GM12891 (cell line): ENCODE measurements around the gene DUSP7.
"Not testable (repeated sequence)": the region's sequence is repeated elsewhere in the genome, so short reads cannot be mapped to it uniquely, and the experiment has no call there.

Experiments used
- DNase-seq: peaks from one replicate; pipeline ENCODE4 v3.0.0; 2011; ENCODE audit warnings: low spot score; ENCODE audit not compliant: insufficient read length
- FAIRE-seq: peaks from 2 replicates; lab custom pipeline; 2011; peaks lifted over from hg19 to GRCh38; lab: Jason Lieb, UNC
- PAX5 ChIP-seq: IDR thresholded peaks from 2 replicates; pipeline ENCODE4 v1.6.1; 2011; ENCODE audit warnings: low read length, moderate library complexity, mild to moderate bottlenecking; ENCODE audit not compliant: insufficient read depth, severe bottlenecking
- POLR2A ChIP-seq: IDR thresholded peaks from 2 replicates; pipeline ENCODE4 v1.6.1; 2011; ENCODE audit warnings: low read depth, low read length, control low read depth
- POLR2AphosphoS5 ChIP-seq: IDR thresholded peaks from 2 replicates; pipeline ENCODE4 v1.6.1; 2011; ENCODE audit warnings: low read depth, low read length, control low read depth
- POU2F2 ChIP-seq: IDR thresholded peaks from 2 replicates; pipeline ENCODE4 v1.6.1; 2011; ENCODE audit warnings: low read depth, mild to moderate bottlenecking, control low read depth, low read length, moderate library complexity
- SPI1 ChIP-seq: IDR thresholded peaks from 2 replicates; pipeline ENCODE4 v1.6.1; 2011; ENCODE audit warnings: low read depth, low read length, control low read depth
- TAF1 ChIP-seq: IDR thresholded peaks from 2 replicates; pipeline ENCODE4 v1.6.1; 2011; ENCODE audit warnings: low read depth, low read length, control low read depth

Gene DUSP7

GRCh38 chr3:52039846-52040245, 16.5 kb downstream of the DUSP7 start:
- TF ChIP-seq POLR2A = no peak
- FAIRE-seq (no peak), DNase-seq (no peak)

- DNase-seq (no peak), FAIRE-seq (no peak)
- no peak for TF ChIP-seq TAF1
- TF ChIP-seq SPI1 = no peak
- no peak for TF ChIP-seq POU2F2
These were observed 16.9 kb downstream of the DUSP7 start for GRCh38 chr3:52039426-52039825.

- DNase-seq (no peak), FAIRE-seq (no peak)
- no peak for TF ChIP-seq POLR2A
These were observed 18.1 kb downstream of the DUSP7 start for GRCh38 chr3:52038227-52038626.

- no peak for TF ChIP-seq TAF1
- no peak for TF ChIP-seq POLR2AphosphoS5
- no peak for TF ChIP-seq POU2F2
- TF ChIP-seq POLR2A = no peak
- TF ChIP-seq PAX5 = no peak
- no peak for FAIRE-seq
These were observed 19.1 kb downstream of the DUSP7 start for GRCh38 chr3:52037291-52037690.

GRCh38 chr3:52036829-52037228, 19.5 kb downstream of the DUSP7 start:
- TF ChIP-seq POU2F2 = no peak
- TF ChIP-seq POLR2A = no peak
- no peak for TF ChIP-seq TAF1
- no peak for TF ChIP-seq PAX5
- no peak for TF ChIP-seq POLR2AphosphoS5
- no peak for TF ChIP-seq SPI1
- FAIRE-seq = no peak

More at GRCh38 chr3:52037291-52037690, 19.1 kb downstream of the DUSP7 start:
- no peak for DNase-seq

GRCh38 chr3:52036222-52036694, 20.1 kb downstream of the DUSP7 start:
- TF ChIP-seq POLR2A = no peak
- no peak for TF ChIP-seq POLR2AphosphoS5
- TF ChIP-seq SPI1 = no peak
- no peak for TF ChIP-seq PAX5
- no peak for TF ChIP-seq POU2F2
- no peak for DNase-seq
- FAIRE-seq = no peak

More at GRCh38 chr3:52036829-52037228, 19.5 kb downstream of the DUSP7 start:
- DNase-seq = no peak

GRCh38 chr3:52034651-52035050, 21.7 kb downstream of the DUSP7 start:
- DNase-seq (no peak), FAIRE-seq (no peak)
- TF ChIP-seq SPI1 = no peak
- TF ChIP-seq POLR2A = no peak
- no peak for TF ChIP-seq POLR2AphosphoS5
- no peak for TF ChIP-seq TAF1
- TF ChIP-seq PAX5 = no peak
- no peak for TF ChIP-seq POU2F2

- DNase-seq (no peak), FAIRE-seq (no peak)
- TF ChIP-seq POLR2A = no peak
- TF ChIP-seq POLR2AphosphoS5 = no peak
- TF ChIP-seq POU2F2 = no peak
- no peak for TF ChIP-seq PAX5
- TF ChIP-seq TAF1 = no peak
- no peak for TF ChIP-seq SPI1
These were observed 22.2 kb downstream of the DUSP7 start for GRCh38 chr3:52034212-52034611.

GRCh38 chr3:52033748-52034147, 22.6 kb downstream of the DUSP7 start:
- FAIRE-seq, DNase-seq: not testable (repeated sequence)

GRCh38 chr3:52032702-52033408, 23.5 kb downstream of the DUSP7 start:
- no peak for DNase-seq
- no peak for TF ChIP-seq POU2F2
- TF ChIP-seq POLR2AphosphoS5 = no peak
- no peak for TF ChIP-seq SPI1
- no peak for TF ChIP-seq POLR2A
- TF ChIP-seq PAX5 = no peak
- no peak for TF ChIP-seq TAF1
- FAIRE-seq = no peak

GRCh38 chr3:52031896-52032295, 24.5 kb downstream of the DUSP7 start:
- no peak for TF ChIP-seq POU2F2
- TF ChIP-seq TAF1 = no peak
- no peak for TF ChIP-seq POLR2A
- no peak for TF ChIP-seq SPI1
- no peak for TF ChIP-seq PAX5
- TF ChIP-seq POLR2AphosphoS5 = no peak
- FAIRE-seq (no peak), DNase-seq (no peak)
